ENCODE results near the gene MET. TPM values are rescaled to one million over a fixed set of nuclear protein-coding genes. Genes with fewer than 3 reads are reported as not detected.
"Not testable (repeated sequence)": the region's sequence is repeated elsewhere in the genome, so short reads cannot be mapped to it uniquely, and the experiment has no call there.

MET gene
- total RNA-seq, 1 experiment from 2014 or later = 5.0 TPM

DNA sequence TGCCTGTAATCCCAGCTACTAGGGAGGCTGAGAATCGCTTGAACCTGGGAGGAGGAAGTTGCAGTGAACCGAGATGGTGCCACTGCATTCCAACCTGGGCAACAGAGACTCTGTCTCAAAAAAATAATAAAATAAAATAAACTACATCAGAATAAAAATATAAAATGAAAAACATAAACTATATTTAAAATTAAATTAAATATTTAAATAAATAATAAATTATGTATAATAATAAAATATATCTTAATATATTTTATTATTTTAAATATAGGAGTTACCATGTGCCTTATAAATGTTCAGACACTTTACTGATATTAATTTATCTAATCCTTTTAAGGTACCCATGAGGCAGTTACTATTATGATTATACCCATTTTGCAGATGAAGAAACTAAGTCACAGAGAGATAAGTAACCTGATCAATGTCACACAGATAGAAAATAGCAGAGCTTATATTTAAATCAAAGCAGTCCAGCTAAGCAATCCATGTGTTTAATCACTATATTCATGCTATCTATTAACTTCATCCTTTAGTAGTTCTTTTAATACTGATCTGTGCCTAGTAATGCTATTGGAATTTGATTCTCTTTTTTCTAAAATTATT lies 30.3 kb upstream of the MET start:
- no peak overlapping the region for H3K4ac ChIP-seq (ENCODE audit: low read depth, low read length)
- no peak overlapping the region for H3K27ac Mint-ChIP-seq
- no peak for DNase-seq
- peaks cover 16% of the 10 kb centered on the region in 2 experiments for H3K9me3 Mint-ChIP-seq
- no peak overlapping the region for H3K4me3 Mint-ChIP-seq
- no peak overlapping the region for H4K91ac ChIP-seq (ENCODE audit: insufficient read length, low read depth, low read length)
- no peaks in the 10 kb centered on the region for H3K79me2 ChIP-seq (ENCODE audit: insufficient read depth, low read length)
- no peak overlapping the region for H3K27ac ChIP-seq (ENCODE audit: insufficient read length, low read depth, low read length)
- no peak overlapping the region for H2BK120ac ChIP-seq (ENCODE audit: low read depth, low read length, poor library complexity, severe bottlenecking)
- H3K27me3 ChIP-seq (ENCODE audit: insufficient read depth, low read length) = no peaks in the 10 kb centered on the region
- no peaks in the 10 kb centered on the region for H3K23me2 ChIP-seq (ENCODE audit: insufficient read length, low read depth, low read length, poor library complexity, severe bottlenecking)
- peaks cover 1 to 18% (median 8%) of the 10 kb centered on the region in 3 experiments; a peak in 4 of 7 replicates for H3K36me3 Mint-ChIP-seq (ENCODE audit: insufficient read depth in 1 of 3, low read depth in 3 of 3)
- no peaks in the 10 kb centered on the region for H4K20me1 ChIP-seq (ENCODE audit: control insufficient read depth, insufficient read depth, insufficient read length)
- no peak overlapping the region for H2AK5ac ChIP-seq (ENCODE audit: insufficient read length, low read length)
- no peak overlapping the region for H2BK5ac ChIP-seq (ENCODE audit: insufficient read length, low read length)
- H3K4me1 Mint-ChIP-seq = no peaks in the 10 kb centered on the region
- no peak overlapping the region for H3K4me2 ChIP-seq (ENCODE audit: insufficient read depth, insufficient read length, low read length)
- no peak overlapping the region for H2BK12ac ChIP-seq (ENCODE audit: insufficient read length, low read depth, low read length)
- no peak overlapping the region for H2BK15ac ChIP-seq (ENCODE audit: low read depth, low read length)
- no peak overlapping the region for H4K5ac ChIP-seq (ENCODE audit: insufficient read length, low read depth, low read length)
- H3K27me3 Mint-ChIP-seq (ENCODE audit: low read depth) = no peaks in the 10 kb centered on the region; the same call in 1 of the 2 replicates
- no peak overlapping the region for H3K14ac ChIP-seq (ENCODE audit: insufficient read depth, low read length)
- no peak overlapping the region for H3K23ac ChIP-seq (ENCODE audit: insufficient read length, low read depth, low read length)
- H2BK20ac ChIP-seq (ENCODE audit: low read depth, low read length, poor library complexity, severe bottlenecking) = no peak overlapping the region
- H3K56ac ChIP-seq (ENCODE audit: insufficient read length, low read depth, low read length) = no peak overlapping the region
- WGBS (ENCODE audit: extremely low coverage, insufficient read length, low lambda C conversion rate) = no CpG with 5 or more reads among the region's 2 CpGs
- no peaks in the 10 kb centered on the region for H3K4me1 ChIP-seq (ENCODE audit: insufficient read depth, low read length)
- no peak overlapping the region for H3K9ac ChIP-seq (ENCODE audit: extremely low read depth, insufficient read length, low read length)
- TF ChIP-seq, protein P1, sequence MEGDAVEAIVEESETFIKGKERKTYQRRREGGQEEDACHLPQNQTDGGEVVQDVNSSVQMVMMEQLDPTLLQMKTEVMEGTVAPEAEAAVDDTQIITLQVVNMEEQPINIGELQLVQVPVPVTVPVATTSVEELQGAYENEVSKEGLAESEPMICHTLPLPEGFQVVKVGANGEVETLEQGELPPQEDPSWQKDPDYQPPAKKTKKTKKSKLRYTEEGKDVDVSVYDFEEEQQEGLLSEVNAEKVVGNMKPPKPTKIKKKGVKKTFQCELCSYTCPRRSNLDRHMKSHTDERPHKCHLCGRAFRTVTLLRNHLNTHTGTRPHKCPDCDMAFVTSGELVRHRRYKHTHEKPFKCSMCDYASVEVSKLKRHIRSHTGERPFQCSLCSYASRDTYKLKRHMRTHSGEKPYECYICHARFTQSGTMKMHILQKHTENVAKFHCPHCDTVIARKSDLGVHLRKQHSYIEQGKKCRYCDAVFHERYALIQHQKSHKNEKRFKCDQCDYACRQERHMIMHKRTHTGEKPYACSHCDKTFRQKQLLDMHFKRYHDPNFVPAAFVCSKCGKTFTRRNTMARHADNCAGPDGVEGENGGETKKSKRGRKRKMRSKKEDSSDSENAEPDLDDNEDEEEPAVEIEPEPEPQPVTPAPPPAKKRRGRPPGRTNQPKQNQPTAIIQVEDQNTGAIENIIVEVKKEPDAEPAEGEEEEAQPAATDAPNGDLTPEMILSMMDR (conservative IDR thresholded peaks at IDR 0.05) = no peak
- H3K79me1 ChIP-seq (ENCODE audit: insufficient read depth, low read depth, low read length, poor library complexity, severe bottlenecking) = no peaks in the 10 kb centered on the region
- H3K18ac ChIP-seq (ENCODE audit: insufficient read length, low read depth, low read length) = no peak overlapping the region
- H2AFZ ChIP-seq (ENCODE audit: low read length) = no peak overlapping the region
- H3T11ph ChIP-seq (ENCODE audit: low read length) = no peak overlapping the region
- H4K8ac ChIP-seq (replicated peaks; ENCODE audit: insufficient read length, low read depth, low read length) = no peak overlapping the region
- H3K9me3 ChIP-seq (ENCODE audit: control insufficient read depth, low read depth, low read length) = no peaks in the 10 kb centered on the region

- H3K79me1 ChIP-seq (ENCODE audit: insufficient read depth, low read depth, low read length, poor library complexity, severe bottlenecking); H3K23ac ChIP-seq (ENCODE audit: insufficient read length, low read depth, low read length); H2BK12ac ChIP-seq (ENCODE audit: insufficient read length, low read depth, low read length); H2BK15ac ChIP-seq (ENCODE audit: low read depth, low read length); H3K9ac ChIP-seq (ENCODE audit: extremely low read depth, insufficient read length, low read length); DNase-seq; H3K18ac ChIP-seq (ENCODE audit: insufficient read length, low read depth, low read length); H2AFZ ChIP-seq (ENCODE audit: low read length); H3K27ac Mint-ChIP-seq; H3K9me3 ChIP-seq (ENCODE audit: control insufficient read depth, low read depth, low read length); H4K20me1 ChIP-seq (ENCODE audit: control insufficient read depth, insufficient read depth, insufficient read length); H3K27me3 ChIP-seq (ENCODE audit: insufficient read depth, low read length); H4K5ac ChIP-seq (ENCODE audit: insufficient read length, low read depth, low read length); H2BK20ac ChIP-seq (ENCODE audit: low read depth, low read length, poor library complexity, severe bottlenecking); H3K4me3 Mint-ChIP-seq; H3K27me3 Mint-ChIP-seq (ENCODE audit: low read depth); H3K4ac ChIP-seq (ENCODE audit: low read depth, low read length); H4K8ac ChIP-seq (replicated peaks; ENCODE audit: insufficient read length, low read depth, low read length); H3K27ac ChIP-seq (ENCODE audit: insufficient read length, low read depth, low read length); H3K4me2 ChIP-seq (ENCODE audit: insufficient read depth, insufficient read length, low read length); H3K79me2 ChIP-seq (ENCODE audit: insufficient read depth, low read length); H4K91ac ChIP-seq (ENCODE audit: insufficient read length, low read depth, low read length); H3K4me1 Mint-ChIP-seq; H3K23me2 ChIP-seq (ENCODE audit: insufficient read length, low read depth, low read length, poor library complexity, severe bottlenecking); H3K14ac ChIP-seq (ENCODE audit: insufficient read depth, low read length); H3K4me1 ChIP-seq (ENCODE audit: insufficient read depth, low read length); H2BK120ac ChIP-seq (ENCODE audit: low read depth, low read length, poor library complexity, severe bottlenecking); H3T11ph ChIP-seq (ENCODE audit: low read length); H2BK5ac ChIP-seq (ENCODE audit: insufficient read length, low read length); H3K56ac ChIP-seq (ENCODE audit: insufficient read length, low read depth, low read length); H2AK5ac ChIP-seq (ENCODE audit: insufficient read length, low read length): not testable (repeated sequence)
- no CpG with 5 or more reads among the region's 4 CpGs for WGBS (ENCODE audit: extremely low coverage, insufficient read length, low lambda C conversion rate)
- peaks cover 1 to 16% (median 7%) of the 10 kb centered on the region in 3 experiments; a peak in 4 of 7 replicates for H3K36me3 Mint-ChIP-seq (ENCODE audit: insufficient read depth in 1 of 3, low read depth in 3 of 3)
- H3K9me3 Mint-ChIP-seq = peaks cover 14 to 15% of the 10 kb centered on the region in 2 experiments
These were observed 28.8 kb upstream of the MET start for GRCh38 chr7:116643148-116643547.

Measured in H9 (cell line).